Ovary (tissue), 9 donors: ENCODE data around the gene PODXL2. TPM values are rescaled to one million over a fixed set of nuclear protein-coding genes. Genes with fewer than 3 reads are reported as not detected.

Experiments used
- DNase-seq, 5 donors: peaks; one replicate each; pipeline ENCODE4 v3.0.0-alpha.2; 2019 to 2020
- H3K27ac ChIP-seq, 2 donors: fragments of 200-600 bp; one replicate each; pipeline versions ENCODE4 v1.5.1 to v1.8.0; 2019 to 2022
- H3K27me3 ChIP-seq: fragments of 200-600 bp; one replicate; pipeline ENCODE4 v1.8.0; 2022
- H3K36me3 ChIP-seq: fragments of 200-600 bp; sonication (generic); one replicate; pipeline ENCODE4 v1.5.1; 2019
- H3K4me1 ChIP-seq: one replicate; pipeline ENCODE4 v1.8.1; 2013; ENCODE audit warnings: mild to moderate bottlenecking, moderate library complexity; ENCODE audit not compliant: insufficient read depth
- H3K4me3 ChIP-seq: fragments of 200-600 bp; sonication (generic); one replicate; pipeline ENCODE4 v1.5.1; 2017
- H3K9me3 ChIP-seq, 2 donors: fragments of 200-600 bp in 1 of 2; sonication (generic) in 1 of 2; one replicate each; pipeline versions ENCODE4 v1.5.1 to v1.8.1; 2013 to 2019; ENCODE audit warnings: mild to moderate bottlenecking in 1 of 2, moderate library complexity in 1 of 2
- CTCF ChIP-seq, 3 donors: fragments of 450-650 bp in 2 of 3; fragments of 200-600 bp in 1 of 3; IDR thresholded peaks; one replicate each; pipeline versions ENCODE4 v1.5.1 to v1.8.0; 2016 to 2022; ENCODE audit warnings: antibody characterized with exemption in 3 of 3, mild to moderate bottlenecking in 1 of 3
- EP300 ChIP-seq: sonication (generic); formaldehyde crosslinking; IDR thresholded peaks from one replicate; pipeline ENCODE4 v1.6.1; 2017; ENCODE audit warnings: antibody characterized with exemption
- POLR2A ChIP-seq: fragments of 450-650 bp; IDR thresholded peaks from one replicate; pipeline ENCODE4 v1.6.1; 2017; ENCODE audit warnings: antibody characterized with exemption, mild to moderate bottlenecking, moderate library complexity
- WGBS, 3 donors: extraction: QIAGEN DNeasy Blood & Tissue Kit in 1 of 3; methylation state at CpG; one replicate each; pipeline versions ENCODE4 v1.1.5 to v1.1.7; 2013 to 2017; 5-methylcytosine and 5-hydroxymethylcytosine counted together
- intact Hi-C, 4 donors: fragments of 100-400 bp; cut with DNase I; formaldehyde crosslinking; loops; one replicate each; pipeline versions ENCODE4 v1.11.0 to v1.15.1; 2022 to 2023
- polyA plus RNA-seq, 2 donors: library from polyadenylated mRNA; stranded (reverse); fragments of 200-250 nt in 1 of 2; fragments of 350-450 nt in 1 of 2; fragmentation: Illumina TruSeq in 1 of 2; extraction: RNeasy Lipid Tissue Mini Kit (QIAGEN cat#74804) in 1 of 2; gene quantifications; one replicate each; pipeline ENCODE4 v1.2.3, GENCODE V29; 2013 to 2014
- total RNA-seq, 7 donors: library from RNA; depleted of rRNA in 2 of 7; stranded (reverse); fragments of >200 nt in 2 of 7; fragmentation: NEBNext Ultra II Directional in 3 of 7; extraction: Animal tissue kit (Norgen Biotek cat#: 25700) in 3 of 7; gene quantifications; one replicate each; pipeline versions ENCODE4 v1.1.0 to v1.2.4, GENCODE V29; 2016 to 2023
- donor health status: DM: no; HTN: no; CAD: no; lungs with moderate emphysema.
- donor health status: DM: no; HTN: no; CAD: no.
- donor health status: Bipolar disorder and iron deficiency.
- donor health status: DM: yes; HTN: yes; CAD: no.
- donor health status: DM: no; HTN: no; CAD: no.
- donor health status: DM: yes; HTN: yes; CAD: no.

Gene PODXL2
- total and polyA plus RNA-seq, 9 donors, result 5.3 to 14.3 (median 8.9) TPM

- H3K4me3 ChIP-seq, result no peak overlapping the region
- H3K9me3 ChIP-seq, result no peaks in the 10 kb centered on the region
- no peak overlapping the region for H3K27ac ChIP-seq
- 81 to 91% (median 87%) methylated on average over 12 of the region's 12 CpGs for WGBS, 3 donors
- no peak for TF ChIP-seq POLR2A
- TF ChIP-seq CTCF (IDR thresholded peaks at IDR 0.05), result no peak
- TF ChIP-seq EP300, result no peak
- peaks cover 12% of the 10 kb centered on the region for H3K4me1 ChIP-seq
- no peaks in the 10 kb centered on the region for H3K27me3 ChIP-seq
- H3K36me3 ChIP-seq, result no peaks in the 10 kb centered on the region
- intact Hi-C loops, result no loop called here
- DNase-seq, result no peak
These were observed 2.1 kb downstream of the PODXL2 start for GRCh38 chr3:127630811-127631714.

DNA sequence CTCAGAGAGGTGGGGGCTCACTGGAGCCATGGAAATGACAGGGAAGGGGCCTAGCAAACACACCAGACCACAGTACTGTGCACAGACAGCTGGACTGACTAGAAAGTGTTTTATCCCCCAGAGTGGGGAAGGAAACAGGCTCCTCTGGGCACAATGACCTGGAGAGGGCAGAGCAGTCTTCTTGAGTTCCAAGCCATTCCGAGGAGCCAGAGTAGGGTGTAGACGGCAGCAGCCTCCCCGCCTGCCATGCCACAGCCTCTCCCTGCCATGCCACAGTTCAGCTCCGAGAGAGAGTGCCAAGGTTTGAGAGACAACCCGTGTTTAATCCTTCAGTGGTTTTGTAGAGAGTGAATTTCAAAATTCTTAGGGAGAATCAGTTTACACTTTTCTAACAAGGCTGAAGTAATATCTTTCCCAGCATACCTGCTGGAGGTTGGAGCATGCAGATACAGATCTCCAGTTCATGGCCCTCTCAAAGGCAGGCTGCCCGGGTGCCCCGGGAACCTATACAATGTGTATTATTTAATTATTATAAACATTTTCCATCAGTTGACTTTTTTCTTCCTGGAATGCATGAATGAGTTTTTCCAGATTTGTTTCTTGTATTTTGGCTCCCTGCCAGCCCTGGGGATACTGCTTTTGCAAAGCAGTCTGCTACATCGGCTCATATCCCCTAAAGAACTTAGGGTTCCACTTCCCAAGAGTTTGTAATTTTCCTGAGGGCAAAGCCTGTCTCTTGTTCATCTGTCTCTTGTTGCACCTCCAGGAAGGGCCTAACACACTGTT lies 3.2 kb downstream of the PODXL2 start:
- H3K4me3 ChIP-seq, result no peak overlapping the region
- H3K36me3 ChIP-seq, result no peaks in the 10 kb centered on the region
- DNase-seq, result peak in 1 of 5 donors; percentile 9
- no peaks in the 10 kb centered on the region for H3K27me3 ChIP-seq
- H3K4me1 ChIP-seq, result peaks cover 12% of the 10 kb centered on the region
- H3K27ac ChIP-seq, result no peak overlapping the region
- intact Hi-C loops, result no loop called here
- H3K9me3 ChIP-seq, result no peaks in the 10 kb centered on the region
- TF ChIP-seq EP300 (no peak), POLR2A (no peak), CTCF (IDR thresholded peaks at IDR 0.05) (no peak)
- WGBS, 3 donors, result 35 to 55% (median 46%) methylated on average over 8 of the region's 8 CpGs

DNA sequence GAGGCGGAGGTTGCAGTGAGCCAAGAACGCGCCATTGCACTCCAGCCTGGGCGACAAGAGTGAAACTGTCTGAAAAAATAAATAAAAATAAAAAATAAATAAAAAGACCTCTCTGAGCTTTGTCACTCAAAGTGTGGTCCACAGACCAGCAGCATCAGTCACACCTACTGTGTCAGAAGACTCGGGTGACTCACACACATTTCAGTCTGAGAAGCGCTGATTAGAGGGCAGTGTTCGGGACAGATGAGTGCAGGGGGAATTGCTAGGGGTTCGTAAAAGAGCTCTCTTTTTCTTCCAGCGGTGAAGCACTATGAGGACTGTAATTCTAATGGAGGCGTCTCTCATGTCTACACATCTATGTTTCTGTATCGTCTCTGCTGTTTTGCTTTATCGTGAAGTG lies 5.7 kb downstream of the PODXL2 start:
- H3K4me3 ChIP-seq, result no peak overlapping the region
- no peak overlapping the region for H3K27ac ChIP-seq
- no peaks in the 10 kb centered on the region for H3K36me3 ChIP-seq
- TF ChIP-seq POLR2A (no peak), EP300 (no peak), CTCF (IDR thresholded peaks at IDR 0.05) (no peak)
- 92 to 96% (median 95%) methylated on average over 12 of the region's 12 CpGs for WGBS, 3 donors
- H3K27me3 ChIP-seq, result no peaks in the 10 kb centered on the region
- peaks cover 6% of the 10 kb centered on the region for H3K4me1 ChIP-seq
- intact Hi-C loops, result no loop called here
- H3K9me3 ChIP-seq, result no peaks in the 10 kb centered on the region
- DNase-seq, result no peak

DNA sequence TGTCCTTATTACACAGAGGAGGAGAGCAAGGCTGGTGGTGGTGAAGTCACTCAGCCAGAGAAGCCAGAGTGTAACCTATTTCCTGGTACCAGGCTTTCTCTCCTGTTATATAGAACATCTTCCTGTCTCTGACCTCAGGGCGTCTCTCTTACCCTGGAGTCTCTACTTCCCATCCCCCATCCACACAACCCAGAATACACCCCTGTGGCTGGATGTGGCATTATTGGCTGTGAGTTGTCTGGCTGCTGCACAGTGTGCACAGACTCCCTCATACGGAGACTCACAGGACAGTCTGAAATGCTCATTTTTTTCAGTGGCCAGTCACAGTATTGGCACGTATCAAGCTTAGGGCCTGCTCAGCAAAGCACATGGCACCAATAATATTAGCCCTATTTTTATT lies 8.6 kb downstream of the PODXL2 start:
- no peak for TF ChIP-seq EP300
- no peaks in the 10 kb centered on the region for H3K4me1 ChIP-seq
- H3K36me3 ChIP-seq, result no peaks in the 10 kb centered on the region
- no peak for DNase-seq
- WGBS, 3 donors, result 75 to 83% (median 77%) methylated on average over 3 of the region's 3 CpGs
- H3K4me3 ChIP-seq, result no peak overlapping the region
- H3K9me3 ChIP-seq, result no peaks in the 10 kb centered on the region
- intact Hi-C loops, result no loop called here
- no peaks in the 10 kb centered on the region for H3K27me3 ChIP-seq
- no peak overlapping the region for H3K27ac ChIP-seq
